ENCODE results near the gene ACSL4. TPM values are rescaled to one million over a fixed set of nuclear protein-coding genes. Genes with fewer than 3 reads are reported as not detected.

Gene ACSL4
- total RNA-seq, 1 experiment from 2014 or later: 55.2 TPM

DNA sequence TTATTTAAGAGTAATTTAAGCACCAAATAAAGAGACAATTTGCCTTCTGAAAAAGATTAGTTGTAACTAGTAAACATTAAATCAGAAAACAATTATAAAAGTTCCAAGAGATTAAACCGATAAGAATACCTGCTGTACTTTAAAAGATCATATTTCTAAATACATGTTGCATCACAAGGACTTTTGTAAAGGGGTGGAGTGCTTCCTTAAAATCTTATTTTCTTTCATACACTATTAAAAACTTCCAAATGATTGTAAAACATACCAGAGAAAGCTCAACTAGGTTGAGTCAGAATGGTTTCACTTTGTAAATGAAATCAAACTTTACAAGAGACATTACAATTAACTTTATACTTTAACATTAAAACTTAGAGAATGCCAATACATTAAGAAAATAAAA is 41.8 kb downstream of the ACSL4 start:
- BruUV-seq (replicated peaks): no TSS peak
- no peak for DNase-seq (ENCODE audit: low read depth, low spot score)
- H3K4me1 ChIP-seq (ENCODE audit: control insufficient read depth, insufficient read depth, low read length): no peaks in the 10 kb centered on the region
- ChIA-PET POLR2A (no interaction called here), CTCF (no interaction called here)
- H3K4me3 ChIP-seq (ENCODE audit: low read depth in 2 of 2, low read length in 2 of 2): no peak overlapping the region
- no peaks in the 10 kb centered on the region for H3K27me3 ChIP-seq (ENCODE audit: control insufficient read depth, insufficient read depth, low read length)
- intact Hi-C loops (cut with micrococcal nuclease; ENCODE audit: unreplicated experiment): no loop called here
- H3K9me3 ChIP-seq (ENCODE audit: control insufficient read depth, insufficient read depth, low read depth, low read length): no peaks in the 10 kb centered on the region
- H3K36me3 ChIP-seq (ENCODE audit: control insufficient read depth, insufficient read depth, low read length): no peaks in the 10 kb centered on the region
- no peak for ATAC-seq
- TF ChIP-seq, protein P1, sequence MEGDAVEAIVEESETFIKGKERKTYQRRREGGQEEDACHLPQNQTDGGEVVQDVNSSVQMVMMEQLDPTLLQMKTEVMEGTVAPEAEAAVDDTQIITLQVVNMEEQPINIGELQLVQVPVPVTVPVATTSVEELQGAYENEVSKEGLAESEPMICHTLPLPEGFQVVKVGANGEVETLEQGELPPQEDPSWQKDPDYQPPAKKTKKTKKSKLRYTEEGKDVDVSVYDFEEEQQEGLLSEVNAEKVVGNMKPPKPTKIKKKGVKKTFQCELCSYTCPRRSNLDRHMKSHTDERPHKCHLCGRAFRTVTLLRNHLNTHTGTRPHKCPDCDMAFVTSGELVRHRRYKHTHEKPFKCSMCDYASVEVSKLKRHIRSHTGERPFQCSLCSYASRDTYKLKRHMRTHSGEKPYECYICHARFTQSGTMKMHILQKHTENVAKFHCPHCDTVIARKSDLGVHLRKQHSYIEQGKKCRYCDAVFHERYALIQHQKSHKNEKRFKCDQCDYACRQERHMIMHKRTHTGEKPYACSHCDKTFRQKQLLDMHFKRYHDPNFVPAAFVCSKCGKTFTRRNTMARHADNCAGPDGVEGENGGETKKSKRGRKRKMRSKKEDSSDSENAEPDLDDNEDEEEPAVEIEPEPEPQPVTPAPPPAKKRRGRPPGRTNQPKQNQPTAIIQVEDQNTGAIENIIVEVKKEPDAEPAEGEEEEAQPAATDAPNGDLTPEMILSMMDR (IDR thresholded peaks at IDR 0.05): no peak
- TF ChIP-seq SIN3A (IDR thresholded peaks at IDR 0.05; ENCODE audit: borderline replicate concordance, insufficient read depth, low read depth, low read length) (no peak), TCF7L2 (IDR thresholded peaks at IDR 0.05; ENCODE audit: low read depth, low read length) (no peak), POLR2AphosphoS5 (IDR thresholded peaks at IDR 0.05; ENCODE audit: low read depth, low read length) (no peak)
- TF ChIP-seq, protein P2, sequence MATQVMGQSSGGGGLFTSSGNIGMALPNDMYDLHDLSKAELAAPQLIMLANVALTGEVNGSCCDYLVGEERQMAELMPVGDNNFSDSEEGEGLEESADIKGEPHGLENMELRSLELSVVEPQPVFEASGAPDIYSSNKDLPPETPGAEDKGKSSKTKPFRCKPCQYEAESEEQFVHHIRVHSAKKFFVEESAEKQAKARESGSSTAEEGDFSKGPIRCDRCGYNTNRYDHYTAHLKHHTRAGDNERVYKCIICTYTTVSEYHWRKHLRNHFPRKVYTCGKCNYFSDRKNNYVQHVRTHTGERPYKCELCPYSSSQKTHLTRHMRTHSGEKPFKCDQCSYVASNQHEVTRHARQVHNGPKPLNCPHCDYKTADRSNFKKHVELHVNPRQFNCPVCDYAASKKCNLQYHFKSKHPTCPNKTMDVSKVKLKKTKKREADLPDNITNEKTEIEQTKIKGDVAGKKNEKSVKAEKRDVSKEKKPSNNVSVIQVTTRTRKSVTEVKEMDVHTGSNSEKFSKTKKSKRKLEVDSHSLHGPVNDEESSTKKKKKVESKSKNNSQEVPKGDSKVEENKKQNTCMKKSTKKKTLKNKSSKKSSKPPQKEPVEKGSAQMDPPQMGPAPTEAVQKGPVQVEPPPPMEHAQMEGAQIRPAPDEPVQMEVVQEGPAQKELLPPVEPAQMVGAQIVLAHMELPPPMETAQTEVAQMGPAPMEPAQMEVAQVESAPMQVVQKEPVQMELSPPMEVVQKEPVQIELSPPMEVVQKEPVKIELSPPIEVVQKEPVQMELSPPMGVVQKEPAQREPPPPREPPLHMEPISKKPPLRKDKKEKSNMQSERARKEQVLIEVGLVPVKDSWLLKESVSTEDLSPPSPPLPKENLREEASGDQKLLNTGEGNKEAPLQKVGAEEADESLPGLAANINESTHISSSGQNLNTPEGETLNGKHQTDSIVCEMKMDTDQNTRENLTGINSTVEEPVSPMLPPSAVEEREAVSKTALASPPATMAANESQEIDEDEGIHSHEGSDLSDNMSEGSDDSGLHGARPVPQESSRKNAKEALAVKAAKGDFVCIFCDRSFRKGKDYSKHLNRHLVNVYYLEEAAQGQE (IDR thresholded peaks at IDR 0.05; ENCODE audit: insufficient read depth in 1 of 2, low read depth in 2 of 2, low read length in 1 of 2): no peak
- H3K27ac ChIP-seq (ENCODE audit: low read length): no peak overlapping the region
- in situ Hi-C loops (cut with HindIII; ENCODE audit: low pct_unique_long_range_greater_than_20kb, low sequenced_read_pairs): no loop called here

DNA sequence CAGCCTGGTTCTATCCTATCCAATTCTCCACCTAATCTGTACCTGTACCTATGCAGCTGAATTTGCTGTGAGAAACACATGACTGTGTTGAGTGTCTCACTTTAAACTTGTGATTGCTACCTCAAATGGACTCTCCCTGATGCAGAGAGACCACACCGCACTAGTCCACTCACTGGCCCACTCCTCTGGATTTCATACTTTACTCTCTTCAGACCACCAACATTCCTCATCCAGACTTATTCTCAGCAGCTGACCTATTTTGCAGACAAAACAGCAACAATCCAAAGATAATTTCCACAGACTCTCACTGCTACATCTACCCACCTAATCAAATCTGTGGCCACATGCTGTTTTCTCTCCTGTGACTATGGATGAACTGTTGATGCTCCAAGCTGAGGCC is 45.2 kb downstream of the ACSL4 start:
- POLR2A ChIA-PET: no interaction called here
- intact Hi-C loops (cut with micrococcal nuclease; ENCODE audit: unreplicated experiment): no loop called here
- CTCF ChIA-PET: no interaction called here
- DNase-seq (ENCODE audit: low read depth, low spot score) (no peak), ATAC-seq (no peak)
- Histone ChIP-seq H3K27me3 (ENCODE audit: control insufficient read depth, insufficient read depth, low read length) (no peaks in the 10 kb centered on the region), H3K4me3 (ENCODE audit: low read depth in 2 of 2, low read length in 2 of 2) (no peak overlapping the region), H3K9me3 (ENCODE audit: control insufficient read depth, insufficient read depth, low read depth, low read length) (no peaks in the 10 kb centered on the region), H3K36me3 (ENCODE audit: control insufficient read depth, insufficient read depth, low read length) (no peaks in the 10 kb centered on the region), H3K27ac (ENCODE audit: low read length) (no peak overlapping the region), H3K4me1 (ENCODE audit: control insufficient read depth, insufficient read depth, low read length) (no peaks in the 10 kb centered on the region)
- in situ Hi-C loops (cut with HindIII; ENCODE audit: low pct_unique_long_range_greater_than_20kb, low sequenced_read_pairs): no loop called here
- TF ChIP-seq TCF7L2 (IDR thresholded peaks at IDR 0.05; ENCODE audit: low read depth, low read length) (no peak), SIN3A (IDR thresholded peaks at IDR 0.05; ENCODE audit: borderline replicate concordance, insufficient read depth, low read depth, low read length) (no peak), POLR2AphosphoS5 (IDR thresholded peaks at IDR 0.05; ENCODE audit: low read depth, low read length) (no peak)
- TF ChIP-seq, protein P2 (IDR thresholded peaks at IDR 0.05; ENCODE audit: insufficient read depth in 1 of 2, low read depth in 2 of 2, low read length in 1 of 2): no peak
- TF ChIP-seq, protein P1 (IDR thresholded peaks at IDR 0.05): no peak
- no TSS peak for BruUV-seq (replicated peaks)

Measured in Panc1 (cell line).